Lower leg skin (tissue), 3 donors: ENCODE data around the gene PTRH1.

Experiments used
- CTCF ChIP-seq, 3 donors: fragments of 450-650 bp; IDR thresholded peaks; one replicate each; pipeline ENCODE4 v1.5.1; 2016; ENCODE audit warnings: antibody characterized with exemption in 3 of 3, mild to moderate bottlenecking in 3 of 3, moderate library complexity in 2 of 3
- POLR2A ChIP-seq, 2 donors: fragments of 450-650 bp; IDR thresholded peaks; one replicate each; pipeline ENCODE4 v1.6.1; 2016 to 2017; ENCODE audit warnings: antibody characterized with exemption in 2 of 2, mild to moderate bottlenecking in 1 of 2, moderate library complexity in 1 of 2

DNA sequence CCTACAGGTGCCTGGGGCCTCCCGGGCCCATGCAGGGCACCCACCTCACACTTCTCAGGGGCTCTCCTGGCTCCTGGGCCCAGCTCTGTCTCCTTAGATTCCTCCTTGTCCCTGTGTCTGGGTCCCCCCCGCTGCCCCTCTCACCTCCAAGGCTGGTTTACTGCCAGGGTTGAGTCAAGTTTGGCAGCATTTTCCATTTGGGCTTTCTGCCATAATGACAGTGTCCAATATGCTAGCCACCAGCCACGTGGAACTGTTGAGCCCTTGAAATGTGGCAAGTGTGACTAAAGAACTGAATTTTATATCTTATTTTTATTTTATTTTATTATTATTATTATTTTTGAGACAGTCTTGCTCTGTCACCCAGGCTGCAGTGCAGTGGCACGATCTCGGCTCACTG is 2.3 kb upstream of the PTRH1 start:
- TF ChIP-seq CTCF (IDR thresholded peaks at IDR 0.05) (no peak), POLR2A (IDR thresholded peaks at IDR 0.05) (no peak)
